Superior temporal gyrus (tissue), 1 donor: Measurements from ENCODE around the gene STX12.
A peak's percentile ranks its signal among the peaks of the same experiment; 100 is the strongest.

ENCODE experiments used
- DNase-seq: peaks from one replicate; pipeline ENCODE4 v3.0.0-alpha.2; 2016; ENCODE audit errors: extremely low spot score

The STX12 gene

GRCh38 chr1:27772932-27773825, at the start of gene STX12:
Gene STX12, plus strand, starts transcription at chr1:27773219. Its CDS starts 89 bp downstream, at chr1:27773308.
- DNase-seq, result peak; percentile 98

GRCh38 chr1:27724961-27725373, 48.1 kb upstream of the STX12 start:
- no peak for DNase-seq

GRCh38 chr1:27725374-27726172, 47.4 kb upstream of the STX12 start, which contains the start of gene FAM76A:
Gene FAM76A, plus strand, starts transcription at chr1:27725961. Its CDS starts 120 bp downstream, at chr1:27726081.
- peak; percentile 99 for DNase-seq

GRCh38 chr1:27726173-27727044, 46.6 kb upstream of the STX12 start:
- DNase-seq, result peak; percentile 20

GRCh38 chr1:27727126-27727525, 45.9 kb upstream of the STX12 start:
- no peak for DNase-seq

GRCh38 chr1:27736252-27736651, 36.8 kb upstream of the STX12 start:
- no peak for DNase-seq

- DNase-seq, result no peak
These were observed 31.9 kb upstream of the STX12 start for GRCh38 chr1:27741121-27741520.

- DNase-seq, result no peak
These were observed 28.5 kb upstream of the STX12 start for GRCh38 chr1:27744556-27744955.

- DNase-seq, result no peak
These were observed 27.6 kb upstream of the STX12 start for GRCh38 chr1:27745466-27745865.

- DNase-seq, result no peak
These were observed 20.7 kb upstream of the STX12 start for GRCh38 chr1:27752360-27752759.

- DNase-seq, result no peak
These were observed 17.7 kb upstream of the STX12 start for GRCh38 chr1:27755286-27755685.

GRCh38 chr1:27755865-27756264, 17.2 kb upstream of the STX12 start:
- no peak for DNase-seq

- DNase-seq, result no peak
These were observed 13.8 kb upstream of the STX12 start for GRCh38 chr1:27759236-27759635.

- no peak for DNase-seq
These were observed 12.6 kb upstream of the STX12 start for GRCh38 chr1:27760426-27760825.

- DNase-seq, result no peak
These were observed 11.0 kb upstream of the STX12 start for GRCh38 chr1:27762033-27762432.

GRCh38 chr1:27763358-27763757, 9.7 kb upstream of the STX12 start:
- no peak for DNase-seq

GRCh38 chr1:27770293-27770830, 2.7 kb upstream of the STX12 start:
- no peak for DNase-seq

- DNase-seq, result no peak
These were observed 735 bp upstream of the STX12 start for GRCh38 chr1:27772036-27772931.

- DNase-seq, result no peak
These were observed 917 bp downstream of the STX12 start for GRCh38 chr1:27773826-27774445.

- DNase-seq, result no peak
These were observed 1.6 kb downstream of the STX12 start for GRCh38 chr1:27774654-27775053.
